DMS79 (cell line): ENCODE data around the gene CNTFR.

Experiments
- DNase-seq: peaks from one replicate; lab custom pipeline; 2025; lab: John Stamatoyannopoulos, UW

The CNTFR gene

DNA sequence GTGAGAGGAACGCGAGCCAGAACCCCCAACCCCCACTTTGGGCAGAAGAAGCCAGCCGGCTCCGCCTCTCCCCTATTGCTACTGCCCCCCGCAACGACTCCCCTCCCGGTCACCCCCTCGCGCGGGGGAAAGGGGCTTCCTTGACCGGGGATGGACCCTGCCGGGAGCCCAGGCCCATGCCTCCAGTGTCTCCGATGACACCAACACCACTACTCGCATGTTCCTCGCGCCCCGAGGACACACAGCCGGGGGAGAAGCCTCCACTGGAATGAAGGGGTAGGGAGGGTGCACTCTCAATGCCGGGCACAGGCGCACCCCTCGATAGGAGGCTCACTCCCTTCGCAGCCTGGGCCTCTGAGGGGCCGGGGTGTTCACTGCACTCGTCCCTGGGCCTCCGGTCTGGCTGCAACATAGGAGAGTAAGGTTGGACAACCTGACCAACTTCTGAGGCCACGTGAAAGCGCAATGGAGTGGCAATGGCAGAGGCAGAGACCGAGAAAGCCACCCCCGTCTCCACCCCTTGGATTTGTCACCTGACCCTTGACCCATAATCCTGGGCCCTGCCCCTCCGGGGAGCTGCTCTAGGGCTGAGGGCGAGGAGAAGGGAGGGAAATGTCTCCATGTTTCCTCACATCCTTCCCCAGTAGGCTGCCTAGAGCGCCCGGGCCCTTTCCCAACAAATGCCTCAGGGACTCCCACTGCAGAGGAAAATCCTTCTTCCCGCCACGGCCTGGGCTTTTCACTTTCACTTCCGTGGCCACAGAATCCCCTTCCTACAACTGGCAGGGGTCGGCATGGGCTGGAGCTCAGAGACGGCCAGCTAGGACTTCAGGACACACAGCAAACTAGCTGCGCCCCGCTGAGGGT is 1.1 kb upstream of the CNTFR start:
- no peak for DNase-seq

DNA sequence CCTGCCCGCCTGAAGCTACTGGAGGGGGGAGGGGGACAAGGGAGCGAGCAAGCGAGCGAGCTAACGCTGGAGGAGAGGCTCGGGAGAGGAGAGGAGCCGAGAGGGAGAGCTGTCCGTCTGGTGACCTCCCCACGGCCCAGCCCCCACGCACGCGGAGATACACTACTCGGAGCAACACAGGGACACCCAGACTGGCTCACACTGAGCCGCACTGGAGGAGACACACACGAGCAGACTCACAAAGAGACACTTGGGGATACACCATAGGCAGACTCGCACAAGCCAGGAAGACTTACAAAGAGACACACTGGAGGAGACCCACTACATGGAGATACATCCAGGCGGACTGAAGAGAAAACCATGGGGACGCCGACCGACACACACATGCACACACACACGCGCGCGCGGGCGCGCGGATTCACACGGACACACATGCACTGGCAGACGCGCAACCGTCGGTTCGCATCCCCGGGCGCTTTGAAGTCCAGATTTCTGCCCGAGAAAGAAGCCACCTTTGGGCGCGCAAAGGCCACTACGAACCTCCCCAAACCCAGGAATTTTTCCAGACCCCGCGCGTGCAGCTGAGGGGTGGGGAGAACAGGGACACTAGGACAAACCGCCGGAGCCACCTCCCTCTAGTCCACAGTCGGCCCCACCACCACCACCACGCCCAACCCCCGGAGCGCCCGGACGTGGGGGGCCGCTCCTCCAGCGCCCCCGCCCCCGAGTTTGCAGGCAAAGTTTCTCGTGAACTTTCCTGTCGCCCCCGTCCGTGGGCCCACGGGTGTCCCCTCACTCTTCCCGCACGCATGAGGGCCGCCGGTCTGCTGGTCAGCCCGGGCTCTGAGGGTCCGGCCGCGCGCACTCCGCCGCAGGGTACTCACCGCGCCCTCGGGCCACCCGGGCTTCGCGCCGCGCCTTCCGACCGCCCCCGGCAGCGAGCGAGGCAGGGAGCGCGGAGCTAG is 571 bp downstream of the CNTFR start:
- DNase-seq, result no peak

DNA sequence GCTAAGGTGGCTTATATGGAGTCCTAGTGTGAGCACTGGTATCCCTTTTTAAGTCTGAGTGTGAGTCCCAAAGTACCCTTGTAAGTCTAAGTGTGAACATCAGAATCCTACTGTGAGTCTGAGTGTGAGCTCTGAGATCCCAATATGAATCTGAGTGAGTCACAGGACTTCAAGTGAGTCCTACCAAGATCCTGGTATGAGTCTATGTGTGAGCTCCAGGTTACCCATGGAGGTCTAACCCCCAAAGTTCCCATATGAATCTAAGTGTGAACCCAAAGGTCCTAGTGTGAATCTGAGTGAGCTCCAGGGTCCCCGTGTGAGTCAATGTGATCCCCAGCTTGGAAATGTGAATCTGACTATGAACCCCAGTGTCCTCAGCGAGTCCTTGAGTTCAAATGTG is 2.3 kb downstream of the CNTFR start:
- DNase-seq, result no peak

DNA sequence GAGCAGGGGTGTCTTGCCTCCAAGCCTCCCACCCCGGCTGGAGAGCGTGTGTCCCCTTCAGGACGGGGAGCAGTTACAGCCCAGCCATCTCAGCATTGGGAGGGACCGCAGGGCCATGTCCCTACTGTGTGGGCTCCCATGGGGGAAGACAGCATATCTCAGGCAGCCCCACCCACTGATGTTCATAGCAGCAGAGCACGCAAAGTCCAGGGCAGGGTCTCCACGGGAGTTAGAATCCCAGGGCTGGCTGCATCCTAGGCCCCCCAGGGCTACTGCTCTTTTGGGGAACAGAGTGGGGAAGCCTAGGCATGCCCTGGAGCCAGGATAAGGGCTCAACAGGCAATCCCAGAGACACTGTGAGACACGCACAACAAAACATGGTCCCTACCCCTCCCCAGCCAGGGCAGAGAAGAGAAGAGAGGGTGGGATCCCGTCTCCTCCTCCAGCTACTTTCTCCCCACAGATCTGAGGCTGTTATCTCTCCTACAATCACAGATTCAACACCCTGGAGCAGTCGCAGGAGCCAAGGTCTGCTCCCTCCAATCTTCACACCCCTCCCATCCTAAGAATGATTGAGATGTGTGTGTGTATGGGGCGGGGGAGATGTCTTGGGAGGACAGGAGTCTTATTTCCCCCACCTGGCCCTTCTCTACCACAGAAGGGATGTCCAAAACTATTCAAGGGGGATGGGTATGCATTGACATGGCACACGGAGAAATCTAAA is 3.4 kb downstream of the CNTFR start:
- DNase-seq, result no peak

DNA sequence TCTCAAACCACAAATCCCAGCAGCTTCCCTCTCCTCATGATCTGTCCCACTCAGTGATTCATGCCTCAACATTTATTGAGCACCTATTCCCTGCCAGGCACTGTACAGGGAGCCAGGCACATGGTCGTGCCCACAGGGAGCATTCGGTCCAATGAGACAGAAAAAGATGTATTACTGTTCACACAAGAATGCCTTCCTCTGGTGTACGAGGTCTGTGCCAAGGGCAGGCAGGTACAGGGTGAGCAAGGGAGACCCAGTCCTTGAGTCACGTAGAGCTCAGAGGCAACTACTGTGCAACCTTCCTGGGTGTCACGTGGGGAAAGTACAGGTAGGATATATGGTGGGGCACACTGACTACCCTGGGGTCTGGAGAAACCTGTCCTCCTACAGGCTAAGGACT is 4.6 kb downstream of the CNTFR start:
- DNase-seq, result no peak

DNA sequence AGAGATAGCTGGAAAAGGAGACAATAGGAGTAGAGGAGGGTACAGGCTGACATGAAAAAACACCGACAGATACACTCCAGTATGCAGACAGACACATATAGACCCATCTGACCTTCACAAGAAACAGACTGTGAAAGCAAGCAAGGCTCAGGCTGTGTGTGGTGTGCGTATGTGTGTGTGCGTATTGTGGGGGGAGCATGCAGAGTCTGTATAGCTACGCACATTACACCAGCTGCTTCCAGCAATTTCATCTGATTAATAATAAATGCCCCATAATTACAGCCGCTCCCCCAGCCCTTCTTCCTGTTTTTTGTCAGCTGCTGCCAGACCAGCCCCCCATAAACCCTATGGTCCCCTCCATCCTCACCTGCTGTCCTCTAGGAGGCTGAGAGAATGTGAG is 6.7 kb downstream of the CNTFR start:
- no peak for DNase-seq

DNA sequence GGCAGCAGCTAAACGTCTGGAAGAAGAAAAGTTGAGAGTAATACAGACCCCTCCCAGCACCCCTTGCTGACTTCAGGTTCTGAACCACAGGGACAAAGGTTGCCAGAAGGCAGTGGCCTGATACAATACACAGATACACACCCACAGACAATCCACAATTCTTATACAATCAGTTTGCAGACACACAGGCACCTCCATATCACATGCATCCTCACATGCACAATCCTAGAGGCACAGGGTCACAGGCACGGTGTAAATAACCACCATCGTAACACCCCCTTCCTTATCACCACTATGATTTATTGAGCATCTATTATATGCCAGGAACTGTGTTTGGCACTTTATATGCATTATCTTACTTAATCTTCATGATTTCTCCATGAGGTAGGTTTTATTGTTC is 8.2 kb downstream of the CNTFR start:
- no peak for DNase-seq

DNA sequence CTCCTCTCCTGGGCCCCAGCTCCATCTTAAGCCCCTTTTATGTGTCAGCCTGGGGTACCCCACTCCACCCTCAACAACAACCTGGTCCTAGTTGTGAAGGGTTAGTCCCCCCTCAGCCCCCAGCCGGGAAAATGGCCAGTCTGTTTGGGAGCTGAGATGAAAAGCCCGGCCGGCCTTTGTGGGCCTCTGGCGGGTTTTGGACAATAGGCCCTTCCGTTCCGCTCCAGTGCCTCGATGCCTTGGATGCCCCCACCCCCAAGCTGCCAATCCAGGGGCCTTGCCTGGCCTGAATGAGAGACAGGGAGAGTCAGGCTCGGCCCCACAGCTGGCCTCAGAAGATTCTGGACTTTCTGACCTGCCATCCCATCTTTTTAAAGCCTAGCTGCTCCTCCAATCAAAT is 9.2 kb downstream of the CNTFR start:
- no peak for DNase-seq

DNA sequence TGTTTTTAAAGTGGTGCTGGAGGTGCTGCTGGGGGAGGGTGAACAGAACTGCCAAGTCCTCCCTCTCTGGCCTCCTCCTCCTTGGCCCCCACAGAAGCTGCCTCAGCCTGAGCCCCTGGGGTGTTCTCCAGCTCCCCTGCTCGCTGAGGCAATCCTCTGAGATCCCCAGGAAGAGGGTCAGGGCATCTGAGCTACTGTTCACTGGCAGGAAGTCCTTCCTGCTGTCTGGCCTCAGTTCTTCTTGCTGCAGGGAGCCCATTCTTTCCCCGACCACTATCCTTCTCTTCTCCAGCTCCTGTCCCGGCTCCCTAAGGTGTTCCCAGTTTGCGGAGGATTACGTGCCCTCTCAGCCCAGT is 9.7 kb downstream of the CNTFR start:
- DNase-seq, result no peak

DNA sequence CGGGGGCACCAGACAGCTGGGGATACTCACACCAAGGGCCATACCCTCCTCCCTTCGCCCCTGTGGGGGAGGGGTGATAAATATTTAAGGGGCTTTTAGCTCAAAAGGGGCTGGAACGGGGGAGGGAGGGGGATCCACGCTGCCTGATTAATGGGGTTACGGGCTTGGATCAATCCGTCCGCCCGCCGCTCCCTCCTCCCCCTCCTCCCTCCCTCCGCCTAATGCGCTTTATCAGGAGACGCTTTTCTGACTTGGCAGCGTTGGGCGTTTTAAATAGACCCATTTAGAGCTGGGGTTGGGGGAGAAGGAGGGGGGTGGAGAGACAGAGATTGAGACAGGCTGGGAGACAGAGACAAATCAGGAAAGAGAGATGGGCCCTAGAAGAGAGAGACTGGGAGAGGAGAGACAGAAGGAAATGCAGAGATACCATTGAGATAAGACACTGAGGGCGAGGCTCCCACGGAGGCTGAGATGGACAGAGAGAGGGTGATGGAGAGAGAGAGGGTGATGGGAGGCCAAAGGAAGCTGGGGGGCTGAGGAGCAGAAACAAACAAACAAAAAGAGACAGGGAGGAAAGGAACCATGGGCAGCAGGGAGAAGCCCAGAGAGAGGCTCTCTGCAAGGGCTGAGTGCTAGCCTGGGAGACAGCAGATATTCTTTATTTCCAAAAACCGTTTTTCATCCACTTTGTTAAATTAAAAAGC is 10.3 kb downstream of the CNTFR start:
- DNase-seq, result no peak

DNA sequence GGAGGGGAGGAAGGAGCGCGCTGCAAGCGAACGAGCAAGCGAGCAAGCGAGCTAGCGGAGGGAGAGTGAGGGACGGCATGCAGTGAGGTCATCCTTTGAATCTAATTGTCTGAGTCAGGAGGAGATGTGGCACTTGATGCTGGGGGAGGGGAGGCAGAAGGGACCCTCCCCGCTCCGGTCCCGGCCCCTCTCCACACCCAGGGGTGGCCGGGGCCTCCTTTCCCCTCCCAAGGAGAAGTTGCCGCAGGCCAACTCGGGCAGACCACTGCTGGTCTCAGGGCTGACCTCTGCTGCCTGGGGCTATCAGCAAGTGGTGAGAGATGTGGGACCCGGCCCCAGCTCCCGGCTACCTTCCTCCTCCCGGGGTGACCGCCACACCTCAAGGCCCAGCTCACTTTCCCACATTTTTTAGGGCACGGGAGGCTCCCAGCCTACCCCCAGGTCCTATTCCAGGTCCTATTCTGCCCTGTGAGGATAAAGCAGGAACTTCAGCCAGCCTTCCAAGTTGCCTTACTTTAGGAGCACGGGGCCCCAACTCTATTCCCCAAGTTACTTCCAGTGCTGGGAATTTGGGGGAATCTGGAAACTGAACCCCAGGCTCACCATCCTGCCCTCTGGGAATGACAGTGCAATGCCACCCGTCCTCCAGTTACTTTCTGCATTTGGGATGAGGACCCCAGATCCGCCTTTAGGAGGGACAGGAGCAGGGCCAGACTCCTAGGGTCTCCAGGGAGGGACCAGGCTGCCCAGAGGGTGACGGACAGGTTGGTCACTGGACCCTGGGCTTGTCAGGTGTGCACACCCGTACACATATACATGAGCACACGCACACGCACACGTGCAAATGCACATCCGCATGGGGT is 11.1 kb downstream of the CNTFR start:
- no peak for DNase-seq

DNA sequence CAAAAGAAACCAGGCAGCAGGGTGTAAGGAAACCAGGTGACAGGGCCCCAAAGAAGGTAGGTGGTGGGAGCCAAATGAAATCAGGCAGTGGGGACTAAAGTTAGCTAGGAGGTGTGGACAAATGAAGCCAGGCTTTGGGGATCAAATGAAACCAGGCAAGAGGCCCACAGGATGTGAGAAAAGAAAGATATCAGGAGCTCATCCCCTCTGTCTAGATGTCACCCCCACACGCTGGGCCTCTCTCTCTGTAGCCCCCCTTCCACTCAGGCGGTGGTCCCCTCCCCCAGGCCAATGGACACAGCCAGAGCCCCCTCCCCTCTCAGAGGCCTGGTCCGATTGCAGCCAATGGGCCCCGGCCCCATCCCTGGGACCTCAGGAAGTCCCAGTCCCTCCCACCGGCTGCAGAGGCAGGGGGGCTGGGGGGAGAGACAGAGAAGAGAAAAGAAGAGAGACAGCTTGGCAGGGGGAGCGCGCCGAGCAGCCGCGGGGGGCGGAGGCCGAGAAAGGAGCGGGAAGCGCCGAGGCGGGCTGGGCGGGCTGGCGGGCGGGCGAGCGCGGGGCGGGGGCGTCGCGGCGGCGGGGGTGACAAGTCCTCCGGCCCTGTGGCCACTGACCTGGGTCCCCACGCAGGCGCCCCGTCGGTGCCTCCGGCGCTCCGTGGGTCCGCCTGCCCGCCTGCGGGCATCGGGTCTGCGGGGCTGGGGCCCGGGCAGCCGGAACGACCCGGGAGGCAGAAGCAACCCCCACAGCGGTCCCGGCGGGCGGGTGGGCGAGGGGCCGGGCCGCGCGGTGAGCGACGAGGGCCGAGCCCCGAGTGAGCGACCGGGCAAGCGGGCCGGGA is 11.9 kb downstream of the CNTFR start:
- no peak for DNase-seq

DNA sequence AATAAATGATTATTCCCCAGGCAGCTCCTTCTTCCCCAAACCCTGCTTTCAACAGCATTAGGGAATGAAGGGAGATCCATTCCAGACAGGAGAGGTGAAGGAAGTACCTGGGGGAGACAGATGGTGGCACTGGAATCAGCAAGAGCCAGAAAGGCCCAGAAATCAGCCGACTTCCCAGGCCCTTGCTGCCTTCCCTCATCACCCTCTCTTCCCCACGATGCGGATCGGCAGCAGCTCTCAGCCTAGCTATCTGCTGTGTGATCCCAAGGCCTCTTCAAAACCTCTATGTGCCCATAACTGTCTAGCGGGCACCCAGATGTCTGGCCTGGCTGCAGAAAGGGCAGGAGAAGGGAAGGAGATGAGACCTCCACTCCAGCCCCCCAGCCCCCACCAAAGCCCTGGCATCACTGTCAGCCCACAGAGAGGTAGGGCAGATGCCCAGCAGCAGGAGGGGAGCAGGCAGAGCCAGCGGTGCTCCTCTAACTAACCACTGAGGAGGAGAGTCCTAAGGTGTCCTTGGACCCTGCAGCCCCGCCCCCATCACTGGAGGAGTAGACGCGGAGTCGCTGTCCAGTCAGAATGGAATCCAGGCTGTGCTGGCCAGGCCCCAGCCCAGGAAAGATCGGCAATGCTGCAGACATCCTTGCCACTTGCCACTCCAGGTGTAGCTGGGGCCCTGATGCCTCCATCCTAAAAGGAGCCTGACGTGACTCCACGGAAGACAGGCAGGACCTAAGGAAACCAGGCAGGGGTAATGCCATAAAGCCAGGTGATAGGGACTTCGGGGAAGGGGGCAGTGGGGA is 12.7 kb downstream of the CNTFR start:
- DNase-seq, result no peak

DNA sequence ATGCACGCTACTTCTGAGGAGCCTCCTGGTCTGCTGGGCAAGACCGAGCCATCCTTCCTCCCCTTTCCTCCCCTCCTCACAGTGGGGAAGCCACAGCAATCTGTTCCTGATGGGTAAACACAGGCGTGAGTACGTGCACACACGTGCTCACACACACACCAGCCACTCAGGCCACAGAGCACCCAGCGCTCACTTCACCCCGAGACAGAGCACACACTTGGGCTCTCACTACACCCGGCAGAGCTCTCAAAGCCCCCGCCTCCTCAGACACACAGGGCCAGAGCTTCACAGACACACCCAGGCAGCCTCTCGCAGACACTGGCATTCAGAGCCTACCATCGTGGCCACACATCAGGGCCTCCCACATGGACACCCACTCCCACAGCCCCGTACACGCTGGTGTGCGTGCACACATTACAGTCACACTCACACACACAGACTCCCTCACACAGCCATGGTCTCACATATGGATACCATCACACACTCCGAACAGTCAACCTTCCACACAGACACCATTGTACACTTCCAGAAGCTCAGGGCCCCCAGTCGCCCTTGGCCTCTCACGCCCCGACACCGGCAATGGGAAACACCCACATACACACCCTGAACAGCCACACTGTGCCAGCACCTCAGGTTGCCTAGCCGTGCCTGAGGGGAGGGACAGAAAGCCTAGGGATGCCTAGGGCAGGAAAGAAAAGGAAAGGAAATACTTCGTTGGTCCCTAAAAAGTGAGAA is 13.5 kb downstream of the CNTFR start:
- DNase-seq, result no peak

DNA sequence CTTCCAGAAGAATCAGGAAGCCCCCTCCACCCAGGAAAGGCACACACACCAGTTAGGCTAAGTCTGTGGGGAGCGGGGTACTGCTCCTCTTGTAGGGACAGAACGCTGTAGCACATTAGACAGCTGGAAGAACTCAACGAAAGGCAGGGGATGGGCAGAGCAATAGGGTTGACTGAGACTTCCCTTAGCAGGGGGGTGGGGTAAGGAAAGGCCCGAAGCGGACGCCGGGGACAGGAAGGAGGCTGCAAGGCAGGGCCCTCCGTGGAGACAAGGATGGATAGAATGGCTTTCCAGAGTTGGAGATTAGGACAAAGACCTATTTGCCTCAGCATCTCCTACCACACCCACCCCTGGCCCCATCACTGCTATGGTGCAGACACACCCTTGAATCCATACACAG is 14.3 kb downstream of the CNTFR start:
- no peak for DNase-seq

DNA sequence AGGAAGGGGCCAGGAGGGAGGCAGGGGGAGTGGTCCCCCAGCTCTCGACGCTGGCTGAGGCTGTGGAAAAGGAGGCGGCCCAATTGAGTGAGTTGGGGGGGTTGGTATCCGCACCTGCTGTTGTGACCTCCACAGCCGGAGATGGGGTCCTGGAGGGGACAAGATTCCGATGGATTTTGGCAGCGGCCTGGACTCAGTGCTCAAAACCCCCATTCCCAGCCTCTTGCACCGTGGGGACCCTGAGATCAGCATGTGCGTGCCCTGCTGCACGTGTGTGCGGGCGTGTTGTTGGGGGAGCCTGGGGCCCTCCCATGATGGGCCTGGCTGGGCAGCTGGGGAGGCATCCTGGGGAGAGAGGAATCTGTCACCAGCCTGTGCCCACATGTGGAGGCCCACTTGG is 15.0 kb downstream of the CNTFR start:
- no peak for DNase-seq

DNA sequence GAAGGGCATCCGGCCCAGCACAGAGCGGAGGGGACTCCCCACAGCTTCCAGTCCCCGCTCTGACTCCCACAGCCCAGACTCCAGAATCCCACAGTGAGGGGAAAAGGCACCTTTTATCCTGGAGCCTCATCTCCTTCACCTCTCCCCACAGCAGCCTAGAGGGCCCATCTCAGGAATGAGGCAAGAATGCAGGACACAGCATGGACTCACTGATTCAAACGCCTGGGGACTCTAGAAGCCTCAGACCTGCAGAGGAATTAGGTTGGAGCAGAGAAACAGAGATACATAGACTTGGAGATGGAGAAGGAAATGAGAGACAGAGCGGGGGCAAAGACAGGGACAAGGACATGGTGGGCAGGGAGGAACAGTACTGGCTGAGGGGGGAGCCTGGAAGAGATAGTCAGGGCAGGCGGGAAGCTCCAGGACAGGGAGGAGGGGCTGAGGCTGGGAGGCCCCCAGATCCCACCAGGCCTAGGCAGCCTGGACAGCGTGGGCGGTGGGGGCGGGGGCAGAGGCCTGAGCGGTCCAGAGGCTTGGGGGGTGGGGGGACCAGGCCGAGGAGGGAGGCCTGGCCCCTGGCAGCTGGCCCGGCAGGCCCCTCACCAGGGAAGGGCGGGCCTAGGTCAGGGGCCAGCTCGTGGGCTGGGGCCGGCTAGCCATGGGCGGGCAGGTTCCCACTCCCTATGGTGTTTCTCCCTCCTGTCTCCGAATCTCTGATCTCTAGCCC is 15.8 kb downstream of the CNTFR start:
- DNase-seq, result no peak

DNA sequence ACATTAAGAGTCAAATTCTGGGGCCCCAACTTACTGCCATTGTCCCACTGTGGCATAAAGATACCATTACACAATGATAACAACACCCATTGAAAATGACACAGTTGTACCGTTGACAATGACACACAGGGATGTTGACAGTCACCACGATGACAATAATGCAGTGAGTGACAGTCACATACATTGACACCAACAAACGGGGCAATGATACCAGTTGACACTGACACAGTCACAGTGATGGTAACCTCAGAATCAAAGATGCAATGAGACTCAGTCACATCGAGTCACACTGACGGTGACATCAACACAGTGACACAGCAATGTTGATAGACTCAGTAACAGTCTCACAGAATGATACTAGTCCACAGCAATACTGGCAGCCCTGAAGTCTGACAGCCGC is 16.9 kb downstream of the CNTFR start:
- DNase-seq, result no peak
